NCI-H2081 (cell line): ENCODE measurements around the gene ASB15.
"Not testable (repeated sequence)": the region's sequence is repeated elsewhere in the genome, so short reads cannot be mapped to it uniquely, and the experiment has no call there.

Experiments
- DNase-seq, 2 experiments: peaks; one replicate each; lab custom pipeline; 2025; lab: John Stamatoyannopoulos, UW

ASB15 gene

GRCh38 chr7:123601530-123601929, at the start of gene ASB15:
TSS of gene ASB15 (plus strand) at chr7:123601821. CDS start at chr7:123614503, 12,682 bp downstream.
- DNase-seq = peak in 1 of 2 experiments; percentile 44

GRCh38 chr7:123552134-123552533, 49.5 kb upstream of the ASB15 start:
- not testable (repeated sequence) for DNase-seq

DNA sequence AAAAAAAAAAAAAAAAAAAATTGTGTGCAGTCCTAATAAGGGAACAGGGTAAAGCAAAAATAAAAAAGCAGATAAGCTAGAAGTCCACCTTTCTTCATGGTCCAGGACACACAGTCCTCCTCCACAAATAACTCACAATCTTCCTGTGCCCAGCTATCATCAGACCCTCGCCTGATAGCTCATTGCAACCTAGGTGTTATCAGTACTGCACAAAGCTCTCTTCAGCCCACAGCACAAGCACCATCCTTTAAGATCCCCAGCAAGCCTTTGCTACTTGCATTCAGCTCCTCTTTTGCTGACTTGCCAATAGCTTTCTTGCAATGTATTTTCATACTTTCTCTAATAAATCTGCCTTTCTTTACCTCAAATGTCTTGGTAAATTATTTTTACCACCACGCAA, 49.0 kb upstream of the ASB15 start:
- no peak for DNase-seq

DNA sequence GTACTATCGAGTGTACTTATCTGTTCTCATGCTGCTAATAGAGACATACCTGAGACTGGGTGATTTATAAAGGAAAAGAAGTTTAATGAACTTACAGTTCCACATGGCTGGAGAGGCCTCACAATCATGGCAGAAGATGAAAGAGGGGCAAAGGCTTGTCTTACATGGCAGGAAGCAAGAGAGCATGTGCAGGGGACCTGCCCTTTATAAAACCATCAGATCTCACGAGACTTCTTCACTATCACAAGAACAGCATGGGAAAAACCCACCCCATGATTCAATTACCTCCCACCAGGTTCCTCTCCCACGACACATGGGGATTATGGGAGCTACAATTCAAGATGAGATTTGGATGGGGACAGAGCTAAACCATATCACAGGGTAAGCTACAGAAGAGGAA, 48.5 kb upstream of the ASB15 start:
- DNase-seq = no peak

DNA sequence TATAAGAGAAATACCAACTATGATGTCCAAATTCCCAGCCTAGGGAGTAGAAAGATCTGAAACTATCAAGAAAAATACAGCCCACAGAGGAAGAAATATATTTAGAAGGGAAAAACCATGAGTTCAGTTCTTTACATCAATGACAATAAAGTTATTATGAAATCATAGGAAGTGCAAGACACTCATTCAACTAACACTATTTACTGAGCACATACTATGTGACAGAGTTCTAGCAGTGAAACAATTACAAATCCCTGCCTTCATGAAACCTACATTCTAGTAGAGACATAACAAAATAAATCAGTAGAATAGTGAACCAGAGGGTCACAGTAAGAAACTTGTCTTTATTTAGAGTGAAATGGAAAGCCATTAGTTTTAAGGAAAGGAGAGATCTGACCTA, 46.1 kb upstream of the ASB15 start:
- no peak for DNase-seq

DNA sequence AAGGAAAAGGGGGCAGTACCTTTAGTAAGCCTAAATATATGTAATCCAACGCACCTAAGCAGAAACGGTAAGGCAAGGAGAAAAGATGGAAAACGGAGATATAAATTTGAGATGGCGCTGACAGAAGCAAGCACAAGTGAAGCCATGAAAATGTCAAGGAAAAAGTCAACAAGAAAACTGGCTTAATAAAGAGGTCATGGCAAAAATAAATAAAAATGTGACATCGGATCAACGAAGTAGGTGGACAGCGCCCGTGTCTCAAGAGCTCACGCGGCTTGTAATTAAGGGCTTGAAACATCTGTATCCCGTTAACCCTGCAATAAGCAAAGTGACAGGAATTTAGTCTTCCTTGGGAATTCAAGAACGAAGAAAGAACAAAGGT, 44.6 kb upstream of the ASB15 start:
- DNase-seq = no peak

- peak; percentile 99 to 100 for DNase-seq
Measured at GRCh38 chr7:123557398-123558288, 44.0 kb upstream of the ASB15 start, which contains the start of gene NDUFA5. TSS of gene NDUFA5 (minus strand) at chr7:123557818. CDS start at chr7:123557795, 23 bp downstream.

DNA sequence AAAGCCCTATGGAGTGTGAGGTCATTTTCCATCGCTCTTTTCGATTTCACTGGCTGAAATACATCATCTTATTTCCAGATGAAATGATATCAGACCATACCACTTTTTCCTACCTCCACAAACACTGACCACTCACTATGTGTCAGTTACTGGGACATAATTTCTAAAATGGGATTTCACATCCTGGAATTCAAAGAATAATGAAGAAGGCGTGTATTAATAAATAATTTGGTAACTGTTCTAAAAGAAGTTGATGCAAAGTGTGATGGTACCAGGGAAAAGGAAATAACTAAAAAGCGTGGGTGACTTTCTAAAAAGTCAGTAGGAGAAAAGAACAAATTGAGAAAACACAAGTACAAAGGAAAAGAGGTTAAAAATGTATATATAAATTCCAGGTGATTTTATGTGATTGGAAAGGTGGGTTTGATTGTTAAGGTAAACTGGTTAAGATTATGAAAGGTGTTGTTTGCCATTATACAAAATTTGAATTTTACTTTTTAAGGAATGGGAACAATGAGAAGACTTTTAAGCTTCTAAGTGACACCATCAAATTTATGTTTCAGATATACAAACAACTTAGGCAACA, 43.2 kb upstream of the ASB15 start:
- DNase-seq = no peak

DNA sequence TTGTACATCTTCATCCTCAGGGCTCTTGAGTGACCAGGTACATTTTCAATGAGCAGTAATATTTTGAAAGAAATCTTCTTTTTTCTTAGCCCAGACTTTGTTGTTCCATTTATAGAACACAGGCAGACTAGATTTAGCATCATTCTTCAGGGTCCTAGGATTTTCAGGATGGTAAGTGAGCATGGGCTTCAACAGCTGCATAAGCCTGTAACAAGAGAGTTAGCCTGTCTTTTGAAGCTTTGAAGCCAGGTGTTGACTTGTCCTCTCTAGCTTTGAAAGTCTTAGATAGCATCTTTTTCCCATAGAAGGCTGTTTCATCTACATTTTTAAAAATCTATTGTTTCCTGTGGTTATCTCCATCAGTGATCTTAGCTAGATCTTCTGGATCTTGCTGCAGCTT, 39.5 kb upstream of the ASB15 start:
- no peak for DNase-seq

- DNase-seq = no peak
Measured at GRCh38 chr7:123569352-123570010, 32.1 kb upstream of the ASB15 start.

DNA sequence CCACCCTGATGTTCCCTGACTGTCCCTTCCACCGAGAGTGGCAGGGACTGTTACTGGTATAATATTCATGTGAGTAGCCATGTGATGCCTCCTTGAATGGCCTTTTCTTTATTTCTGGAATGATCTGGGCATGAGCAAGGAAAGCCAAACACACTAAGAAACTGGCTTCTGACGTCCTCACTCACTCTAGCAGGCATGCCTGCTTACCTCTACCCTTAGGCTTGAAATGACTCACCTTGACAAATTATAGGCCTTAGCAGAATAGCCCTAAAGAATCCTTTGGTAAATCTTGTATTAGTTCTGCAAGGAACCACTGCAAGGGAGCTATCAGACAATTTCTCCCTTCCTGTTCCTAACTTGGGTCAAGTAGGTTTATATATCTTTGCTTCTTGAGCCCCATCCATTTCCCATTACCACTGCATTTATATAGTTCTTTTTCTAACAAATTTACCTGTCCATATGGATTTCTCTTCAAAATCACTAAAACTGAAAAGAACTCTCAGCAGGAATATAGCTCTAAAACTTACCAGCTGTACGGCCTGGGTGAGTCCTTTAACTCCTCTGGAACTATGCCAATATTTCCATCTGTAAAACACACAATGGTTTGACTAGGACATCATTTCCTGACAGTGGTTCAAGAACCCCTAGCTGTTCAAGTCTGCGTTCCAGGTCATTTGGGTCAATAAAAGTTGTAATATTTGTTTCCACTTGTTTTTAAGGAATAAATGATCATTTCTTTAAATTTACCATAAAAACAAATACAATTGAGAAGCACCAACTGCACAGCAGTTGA, 31.0 kb upstream of the ASB15 start:
- peak in 1 of 2 experiments; percentile 23 for DNase-seq

- DNase-seq = no peak
Measured at GRCh38 chr7:123571187-123571586, 30.4 kb upstream of the ASB15 start.

GRCh38 chr7:123571684-123572083, 29.9 kb upstream of the ASB15 start:
- no peak for DNase-seq

DNA sequence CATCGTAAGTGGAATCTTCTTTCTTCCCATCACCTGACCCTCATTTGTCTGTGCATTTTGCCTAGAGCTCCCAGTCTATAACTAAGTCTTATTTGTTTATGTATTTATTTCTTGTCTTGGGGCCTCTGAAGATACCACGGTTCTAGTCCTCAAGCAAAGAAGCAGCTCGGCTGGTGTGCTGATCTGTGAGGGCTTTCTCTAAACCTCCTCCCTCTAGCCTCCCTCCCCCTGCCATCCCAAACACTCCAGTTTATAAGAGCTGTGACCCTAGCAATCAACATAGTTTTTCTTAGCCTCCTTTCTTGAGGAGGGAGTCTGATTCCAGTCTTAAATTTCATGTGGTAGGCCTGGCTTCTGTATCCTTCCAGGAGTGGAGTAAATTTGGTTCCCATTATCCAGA, 28.3 kb upstream of the ASB15 start:
- DNase-seq = no peak

DNA sequence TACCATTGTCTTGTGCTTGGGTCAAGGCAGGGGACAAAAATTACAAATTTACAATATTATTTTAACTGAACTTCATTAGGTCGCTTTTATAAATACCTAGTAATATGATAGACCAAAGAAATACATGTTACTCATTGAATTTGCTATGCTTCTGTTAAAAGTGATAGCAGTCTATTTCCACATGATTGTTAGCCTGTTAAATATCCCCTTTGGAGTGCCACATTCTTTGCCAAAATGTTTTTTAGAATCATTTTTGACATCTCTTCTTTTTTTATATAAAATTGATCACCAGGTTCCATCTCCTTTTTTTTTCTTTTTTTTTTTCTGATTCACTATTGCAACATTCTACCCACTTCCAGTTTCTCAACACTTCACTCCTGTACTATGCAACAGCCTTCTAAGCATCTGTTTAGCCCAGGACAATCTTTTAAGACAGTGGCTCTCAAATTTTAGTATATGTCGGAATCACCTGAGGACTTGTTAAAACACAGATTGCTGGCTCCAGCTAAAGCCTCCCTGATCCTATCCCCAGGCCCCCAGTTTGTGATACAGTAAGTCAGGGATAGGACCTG, 27.6 kb upstream of the ASB15 start:
- no peak for DNase-seq

GRCh38 chr7:123579416-123579815, 22.2 kb upstream of the ASB15 start:
- DNase-seq = no peak

DNA sequence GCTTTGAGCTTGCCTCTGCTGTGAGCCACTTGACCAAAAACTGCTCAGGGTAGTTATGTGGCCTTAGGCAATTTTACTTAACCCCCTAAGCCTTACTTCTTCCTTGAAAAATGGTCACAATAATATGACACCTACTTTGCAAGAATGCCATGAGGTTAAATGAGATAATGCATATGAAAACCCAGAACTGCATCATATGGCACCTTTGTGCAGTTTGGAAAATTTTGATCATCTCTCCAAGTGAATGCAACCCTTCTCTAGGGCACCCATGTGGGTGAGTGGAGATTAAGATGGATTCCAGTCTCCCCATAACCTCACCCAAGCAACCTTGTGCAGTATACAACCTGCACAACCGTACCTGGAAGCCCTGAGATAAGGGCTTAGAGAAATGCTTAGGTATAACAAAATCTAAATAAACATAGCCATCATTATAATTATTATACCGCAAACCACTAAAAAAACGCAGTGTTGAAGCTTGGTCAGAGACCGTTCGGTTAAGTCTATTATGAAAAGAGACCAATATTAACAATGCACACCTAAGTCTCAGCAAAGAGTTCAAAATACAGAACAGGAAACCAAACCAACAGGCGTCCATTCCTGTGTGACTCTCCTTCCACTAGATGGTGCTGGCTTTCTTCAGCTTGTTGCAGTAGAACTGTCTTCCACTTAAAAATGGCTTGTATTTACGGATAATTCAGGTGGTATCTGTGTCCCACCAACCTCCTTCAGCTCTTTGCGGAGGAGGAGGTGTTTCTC, 21.0 kb upstream of the ASB15 start:
- DNase-seq = peak; percentile 41 to 73

GRCh38 chr7:123581162-123581459, 20.5 kb upstream of the ASB15 start:
- DNase-seq = no peak

GRCh38 chr7:123583821-123584220, 17.8 kb upstream of the ASB15 start:
- DNase-seq = no peak

GRCh38 chr7:123588376-123588775, 13.2 kb upstream of the ASB15 start:
- DNase-seq = no peak

DNA sequence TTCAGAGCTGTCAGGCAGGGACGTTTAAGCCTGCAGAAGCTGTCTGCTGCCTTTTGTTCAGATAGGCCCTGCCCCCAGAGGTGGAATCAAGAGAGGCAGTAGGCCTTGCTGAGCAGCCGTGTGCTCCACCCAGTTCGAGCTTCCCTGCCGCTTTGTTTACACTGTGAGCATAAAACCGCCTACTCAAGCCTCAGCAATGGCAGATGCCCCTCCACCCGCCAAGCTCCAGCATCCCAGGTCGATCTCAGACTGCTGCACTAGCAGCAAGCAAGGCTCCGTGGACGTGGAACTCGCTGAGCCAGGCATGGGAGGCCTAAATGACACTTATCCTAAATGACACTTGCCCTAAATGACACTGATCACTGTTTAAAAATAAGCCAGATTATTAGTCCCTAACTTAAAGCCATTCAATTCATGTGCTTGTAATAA, 6.8 kb upstream of the ASB15 start:
- DNase-seq = no peak
